WERI-Rb-1 (cell line): ENCODE measurements around the gene GSX1.
A peak's percentile ranks its signal among the peaks of the same experiment; 100 is the strongest.

Experiments
- DNase-seq: peaks from one replicate; pipeline ENCODE4 v3.0.0-alpha.2; 2020
- H3K27ac ChIP-seq: fragments of 250-450 bp; sonication (Bioruptor Pico); 2 replicates; pipeline ENCODE4 v1.5.1; 2020; ENCODE audit warnings: mild to moderate bottlenecking, moderate library complexity
- H3K27me3 ChIP-seq: fragments of 250-450 bp; sonication (Bioruptor Pico); 2 replicates; pipeline ENCODE4 v1.5.1; 2021; ENCODE audit warnings: mild to moderate bottlenecking, low read depth, moderate library complexity; ENCODE audit not compliant: insufficient read depth, severe bottlenecking
- H3K36me3 ChIP-seq: fragments of 250-450 bp; sonication (Bioruptor Pico); 2 replicates; pipeline ENCODE4 v1.5.1; 2020; ENCODE audit warnings: mild to moderate bottlenecking, moderate library complexity
- H3K4me3 ChIP-seq: 2 replicates; pipeline ENCODE4 v1.5.1; 2011; ENCODE audit warnings: low read depth, mild to moderate bottlenecking, control low read depth, low read length
- H3K9me3 ChIP-seq: fragments of 250-450 bp; sonication (Bioruptor Pico); 2 replicates; pipeline ENCODE4 v1.5.1; 2021; ENCODE audit warnings: mild to moderate bottlenecking, moderate library complexity; ENCODE audit not compliant: severe bottlenecking
- CTCF ChIP-seq: IDR thresholded peaks from 2 replicates; pipeline ENCODE4 v1.5.1; 2011; ENCODE audit warnings: low read depth, mild to moderate bottlenecking, control low read depth, inconsistent platforms, low read length

The GSX1 gene

DNA sequence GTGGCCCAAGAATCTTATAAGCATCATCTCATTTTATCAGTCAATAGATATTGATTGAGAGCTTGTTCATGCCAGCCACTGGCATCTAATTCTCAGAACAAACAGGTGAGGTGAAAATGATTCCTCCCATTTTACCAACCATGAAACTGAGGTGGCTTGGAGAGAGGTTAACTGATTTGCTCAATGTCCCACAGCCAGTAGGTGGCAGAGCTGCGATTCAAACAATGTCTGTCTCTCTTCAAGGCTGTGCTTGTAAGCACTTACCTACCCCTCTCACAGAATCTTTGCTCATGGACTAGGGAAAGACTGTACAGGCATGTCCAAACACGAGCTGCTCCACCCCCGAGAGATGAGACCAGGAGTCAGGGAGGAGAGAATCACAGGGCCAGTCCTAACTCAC is 21.5 kb upstream of the GSX1 start:
- Histone ChIP-seq H3K36me3 (no peaks in the 10 kb centered on the region), H3K27me3 (peaks cover 97% of the 10 kb centered on the region), H3K9me3 (no peaks in the 10 kb centered on the region), H3K27ac (no peak overlapping the region), H3K4me3 (no peak overlapping the region)
- peak; percentile 86 for TF ChIP-seq CTCF
- peak; percentile 47 for DNase-seq

- TF ChIP-seq CTCF: no peak
- no peaks in the 10 kb centered on the region for H3K36me3 ChIP-seq
- no peak overlapping the region for H3K27ac ChIP-seq
- DNase-seq: no peak
- no peak overlapping the region for H3K4me3 ChIP-seq
- H3K27me3 ChIP-seq: peaks cover 99% of the 10 kb centered on the region
- no peaks in the 10 kb centered on the region for H3K9me3 ChIP-seq
Observed at GRCh38 chr13:27772651-27773425, 19.4 kb upstream of the GSX1 start.

DNA sequence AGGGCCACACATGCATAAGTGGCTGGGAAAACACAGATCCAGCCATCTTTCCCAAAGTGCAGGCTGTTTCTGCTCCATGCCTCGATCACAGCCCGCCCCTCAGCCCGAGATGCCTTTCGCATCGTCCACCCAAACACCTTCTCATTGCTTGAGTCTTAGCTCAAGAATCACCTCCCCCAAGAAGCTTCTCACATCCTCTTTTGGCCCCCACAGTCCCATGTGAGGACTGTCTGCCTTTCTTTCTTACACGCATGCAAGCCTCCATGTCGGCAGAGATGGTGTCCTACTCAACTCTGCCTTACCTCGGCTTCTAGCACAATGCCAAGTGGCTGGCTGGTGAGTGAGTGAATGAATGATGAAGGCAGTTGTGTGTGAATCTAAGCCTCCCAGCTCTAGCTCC is 18.1 kb upstream of the GSX1 start:
- Histone ChIP-seq H3K27ac (no peak overlapping the region), H3K36me3 (no peaks in the 10 kb centered on the region), H3K9me3 (no peaks in the 10 kb centered on the region), H3K4me3 (no peak overlapping the region), H3K27me3 (peaks cover 100% of the 10 kb centered on the region)
- DNase-seq: no peak
- TF ChIP-seq CTCF: no peak

DNA sequence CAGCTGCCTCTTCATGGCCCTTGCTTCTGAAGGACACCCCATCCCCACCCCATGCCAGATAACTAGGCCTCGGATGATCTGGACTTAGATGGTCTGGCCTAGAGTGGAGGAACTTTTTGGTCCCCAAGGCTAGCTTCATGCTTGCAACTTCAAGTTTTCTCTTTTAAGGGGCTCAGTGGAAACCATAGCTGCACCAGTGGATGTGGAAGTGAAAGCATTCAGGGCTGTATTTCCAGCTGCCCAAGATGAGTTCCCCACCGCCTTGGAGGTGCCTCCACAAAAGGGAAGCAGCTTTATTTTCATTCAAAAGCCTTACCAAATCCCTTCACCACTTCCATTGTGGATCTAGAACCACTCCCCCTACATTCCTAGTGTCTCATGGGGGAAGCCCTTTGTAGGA is 17.6 kb upstream of the GSX1 start:
- no peak overlapping the region for H3K4me3 ChIP-seq
- DNase-seq: no peak
- no peak for TF ChIP-seq CTCF
- H3K36me3 ChIP-seq: no peaks in the 10 kb centered on the region
- H3K27me3 ChIP-seq: peaks cover 100% of the 10 kb centered on the region
- H3K9me3 ChIP-seq: no peaks in the 10 kb centered on the region
- H3K27ac ChIP-seq: no peak overlapping the region

DNA sequence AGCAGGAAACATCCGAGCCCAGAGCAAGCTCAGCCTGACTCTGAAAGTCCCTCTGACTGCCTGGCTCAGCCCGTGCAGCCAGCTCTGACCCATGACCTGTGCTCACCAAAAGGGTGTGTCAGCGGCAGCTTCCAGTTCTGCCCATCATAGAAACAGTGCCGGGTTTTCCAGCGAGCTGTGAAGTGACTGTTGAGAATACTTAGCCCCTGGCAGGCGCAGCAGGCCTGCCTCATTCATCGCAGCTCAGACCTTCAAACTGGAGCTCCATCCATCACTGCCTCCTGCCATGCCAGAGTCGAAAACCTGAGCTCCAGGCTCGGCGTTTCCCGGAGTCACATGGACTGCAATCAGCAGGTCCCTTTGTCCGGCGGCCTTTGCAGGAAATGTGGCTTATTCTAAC is 16.3 kb upstream of the GSX1 start:
- H3K27ac ChIP-seq: no peak overlapping the region
- no peak for TF ChIP-seq CTCF
- H3K27me3 ChIP-seq: peaks cover 100% of the 10 kb centered on the region
- no peaks in the 10 kb centered on the region for H3K36me3 ChIP-seq
- H3K4me3 ChIP-seq: no peak overlapping the region
- no peaks in the 10 kb centered on the region for H3K9me3 ChIP-seq
- no peak for DNase-seq

DNA sequence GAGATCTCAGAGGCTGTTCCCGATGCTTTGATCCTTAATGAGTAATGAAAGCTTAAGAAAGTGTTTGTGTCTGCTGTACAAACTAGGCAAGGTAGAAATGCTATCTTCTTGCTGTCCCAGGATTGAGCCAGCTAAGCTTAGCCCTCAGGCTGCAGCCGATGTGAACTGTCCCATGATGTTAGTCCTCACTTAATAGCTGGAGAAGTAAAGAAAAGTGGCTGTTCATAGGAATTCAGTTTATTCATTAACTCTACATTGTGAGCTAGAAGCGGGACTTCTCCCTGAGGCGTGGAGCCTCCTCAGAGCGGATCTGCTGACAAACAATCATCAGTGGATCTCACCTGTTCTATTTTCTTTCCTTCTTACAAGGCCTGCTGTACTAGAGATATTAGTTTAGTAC is 10.1 kb upstream of the GSX1 start:
- Histone ChIP-seq H3K4me3 (no peak overlapping the region), H3K27ac (no peak overlapping the region), H3K27me3 (peaks cover 97% of the 10 kb centered on the region), H3K36me3 (no peaks in the 10 kb centered on the region), H3K9me3 (peaks cover 10% of the 10 kb centered on the region)
- DNase-seq: no peak
- no peak for TF ChIP-seq CTCF
